Activated B cell treated with CpG ODN at 0.5 μM for 24 hours (primary cell): ENCODE results near the gene GHRHR. TPM values are rescaled to one million over a fixed set of nuclear protein-coding genes. Genes with fewer than 3 reads are reported as not detected.

Experiments
- ATAC-seq: fragments of 200-7000 bp; cut with Tn5 transposase; one replicate; pipeline ENCODE4 v1.10.0; 2021; ENCODE audit warnings: low read depth, mild to moderate bottlenecking, moderate library complexity
- CTCF ChIA-PET: fragments of 350-600 bp; sonication (Branson Sonifier 250); formaldehyde crosslinking; loops from one replicate; lab custom pipeline; 2021; ENCODE audit warnings: antibody characterized with exemption; lab: Charles Lee
- POLR2A ChIA-PET: fragments of 350-600 bp; sonication (Branson Sonifier 250); formaldehyde crosslinking; loops from one replicate; lab custom pipeline; 2021; ENCODE audit warnings: antibody characterized with exemption; lab: Charles Lee
- DNase-seq: peaks from one replicate; pipeline ENCODE4 v3.0.0; 2022
- H3K27ac Mint-ChIP-seq: one replicate; pipeline ENCODE4 v1.8.0; 2020; ENCODE audit warnings: mixed read lengths
- H3K27me3 Mint-ChIP-seq: one replicate; pipeline ENCODE4 v1.8.0; 2021; ENCODE audit warnings: mixed read lengths
- H3K36me3 Mint-ChIP-seq: one replicate; pipeline ENCODE4 v1.8.0; 2021; ENCODE audit warnings: low read depth, mixed read lengths
- H3K4me1 Mint-ChIP-seq: one replicate; pipeline ENCODE4 v1.8.0; 2021; ENCODE audit warnings: mixed read lengths
- H3K4me3 Mint-ChIP-seq: one replicate; pipeline ENCODE4 v1.8.0; 2020; ENCODE audit warnings: mild to moderate bottlenecking, mixed read lengths
- H3K9me3 Mint-ChIP-seq: one replicate; pipeline ENCODE4 v1.8.0; 2020; ENCODE audit warnings: mixed read lengths
- CTCF ChIP-seq: fragments of 200-600 bp; IDR thresholded peaks from one replicate; pipeline ENCODE4 v1.8.0; 2022; ENCODE audit warnings: antibody characterized with exemption, mild to moderate bottlenecking
- intact Hi-C: fragments of 100-400 bp; cut with micrococcal nuclease; formaldehyde crosslinking; loops from one replicate; pipeline ENCODE4 v1.15.1; 2024
- total RNA-seq: library from RNA; stranded (reverse); gene quantifications from 2 replicates; pipeline ENCODE4 v1.2.3, GENCODE V29; 2022

GHRHR gene
- total RNA-seq, 1 donor from 2014 or later = not detected

DNA sequence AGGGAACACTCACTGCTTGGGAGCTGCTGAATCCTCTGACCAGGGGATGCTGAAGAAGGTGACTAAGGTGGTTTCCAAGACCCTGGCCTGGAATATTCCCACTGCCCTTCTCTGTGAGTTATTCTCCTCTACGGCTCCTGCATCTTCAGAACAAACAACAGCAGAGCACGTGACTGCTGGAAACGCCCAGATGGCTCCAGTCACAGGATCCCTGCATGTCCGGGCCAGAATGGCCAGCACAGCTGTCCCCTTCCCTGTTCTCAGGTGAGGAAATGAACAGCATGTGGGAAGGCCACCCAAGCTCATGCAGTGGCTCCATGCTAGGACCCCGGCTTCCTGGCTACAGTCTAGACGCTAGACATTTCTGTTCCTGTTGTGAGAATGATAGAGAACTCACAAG is 43.1 kb downstream of the GHRHR start:
- Mint-ChIP-seq H3K27me3 (peaks cover 4% of the 10 kb centered on the region), H3K36me3 (no peaks in the 10 kb centered on the region), H3K27ac (no peak overlapping the region), H3K9me3 (peaks cover 2% of the 10 kb centered on the region), H3K4me1 (no peaks in the 10 kb centered on the region), H3K4me3 (no peak overlapping the region)
- ChIA-PET POLR2A (no interaction called here), CTCF (no interaction called here)
- no peak for TF ChIP-seq CTCF
- intact Hi-C loops = no loop called here
- DNase-seq = no peak
- no peak for ATAC-seq

DNA sequence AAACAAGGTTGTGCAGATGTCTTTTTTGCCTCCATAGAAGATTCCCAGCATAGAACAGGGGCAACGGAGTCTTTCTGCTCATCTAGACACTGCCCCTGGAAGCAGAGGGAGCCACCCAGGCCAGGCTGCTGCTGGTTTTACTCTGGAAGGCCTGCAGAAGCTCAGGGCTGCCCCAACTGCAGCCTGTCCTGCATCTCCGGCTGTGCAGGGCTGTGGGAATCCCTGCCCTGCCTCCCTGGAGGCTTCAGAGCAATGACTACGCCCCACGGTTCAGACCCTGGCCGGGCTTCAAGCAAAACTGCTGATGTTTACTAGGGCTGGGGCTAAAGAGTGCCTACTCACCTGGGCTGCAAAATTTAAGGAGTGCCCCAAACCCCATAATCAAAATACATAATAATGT is 43.9 kb downstream of the GHRHR start:
- Mint-ChIP-seq H3K4me3 (no peak overlapping the region), H3K9me3 (peaks cover 2% of the 10 kb centered on the region), H3K27me3 (peaks cover 4% of the 10 kb centered on the region), H3K4me1 (no peaks in the 10 kb centered on the region), H3K27ac (no peak overlapping the region), H3K36me3 (no peaks in the 10 kb centered on the region)
- intact Hi-C loops = no loop called here
- no peak for ATAC-seq
- POLR2A ChIA-PET = no interaction called here
- CTCF ChIA-PET = no interaction called here
- no peak for DNase-seq
- no peak for TF ChIP-seq CTCF

- DNase-seq (no peak), ATAC-seq (no peak)
- no peak for TF ChIP-seq CTCF
- POLR2A ChIA-PET = no interaction called here
- Mint-ChIP-seq H3K27me3 (peaks cover 7% of the 10 kb centered on the region), H3K4me3 (no peak overlapping the region), H3K4me1 (no peaks in the 10 kb centered on the region), H3K36me3 (no peaks in the 10 kb centered on the region), H3K27ac (no peak overlapping the region), H3K9me3 (peaks cover 2% of the 10 kb centered on the region)
- intact Hi-C loops = no loop called here
- CTCF ChIA-PET = no interaction called here
These were observed 51.1 kb downstream of the GHRHR start for GRCh38 chr7:31014826-31015225.

DNA sequence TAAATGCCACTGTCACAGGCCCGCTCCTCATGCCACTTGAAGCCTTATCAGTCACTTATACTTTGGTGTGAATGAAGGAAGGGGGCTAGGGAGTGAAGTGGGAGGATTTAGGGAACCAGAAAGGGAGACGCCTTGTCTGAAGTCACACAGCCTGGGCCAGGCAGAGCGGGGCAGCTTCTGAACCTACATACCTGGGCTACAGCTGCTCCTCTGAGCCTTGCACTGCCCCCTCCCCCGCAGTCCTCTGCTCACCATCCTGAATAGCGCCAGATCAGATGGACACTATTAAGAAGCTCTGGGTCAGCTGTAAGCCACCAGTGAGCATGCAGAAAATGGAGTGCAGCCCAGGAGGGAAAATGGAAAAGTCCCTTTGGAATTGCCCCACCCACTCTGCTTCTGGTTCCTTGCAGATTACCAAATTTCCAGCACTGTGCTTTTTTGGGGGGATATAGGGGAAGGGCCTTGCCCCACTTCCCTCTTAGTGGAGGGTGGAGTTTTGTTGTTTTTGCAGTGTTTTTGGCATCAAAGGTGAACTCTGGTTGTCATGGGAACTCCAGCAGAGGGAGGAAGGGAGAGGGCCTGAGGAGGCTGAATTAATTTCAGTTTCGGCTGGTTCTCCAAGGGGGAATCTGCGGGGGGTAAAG is 53.4 kb downstream of the GHRHR start:
- H3K9me3 Mint-ChIP-seq = no peaks in the 10 kb centered on the region
- DNase-seq (no peak), ATAC-seq (no peak)
- TF ChIP-seq CTCF = no peak
- intact Hi-C loops = no loop called here
- no peak overlapping the region for H3K4me3 Mint-ChIP-seq
- H3K27ac Mint-ChIP-seq = no peak overlapping the region
- CTCF ChIA-PET = no interaction called here
- POLR2A ChIA-PET = no interaction called here
- H3K27me3 Mint-ChIP-seq = peaks cover 7% of the 10 kb centered on the region
- no peaks in the 10 kb centered on the region for H3K4me1 Mint-ChIP-seq
- H3K36me3 Mint-ChIP-seq = no peaks in the 10 kb centered on the region

DNA sequence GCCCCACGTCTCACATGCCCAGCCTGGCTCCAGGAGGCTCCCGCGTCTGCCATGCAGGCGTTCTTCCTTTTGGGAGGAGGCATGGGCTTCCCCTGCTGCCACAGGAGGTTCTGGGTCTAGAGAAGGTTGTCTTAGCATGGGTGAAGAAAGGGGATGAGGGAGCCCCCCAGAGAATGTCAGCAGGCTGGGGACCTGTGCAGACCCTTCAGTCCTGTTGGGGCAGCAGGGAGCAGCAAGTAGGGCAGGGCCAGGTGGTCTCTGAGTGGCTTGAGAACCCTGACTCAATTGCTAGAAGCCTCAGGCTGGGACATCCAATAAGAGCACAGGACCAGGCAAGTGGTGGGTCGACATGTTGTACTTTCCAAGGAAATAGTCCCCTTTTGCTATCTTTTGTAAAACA is 54.0 kb downstream of the GHRHR start:
- H3K27me3 Mint-ChIP-seq = peaks cover 7% of the 10 kb centered on the region
- no peaks in the 10 kb centered on the region for H3K36me3 Mint-ChIP-seq
- no peaks in the 10 kb centered on the region for H3K4me1 Mint-ChIP-seq
- no peak overlapping the region for H3K27ac Mint-ChIP-seq
- no peak overlapping the region for H3K4me3 Mint-ChIP-seq
- no peak for DNase-seq
- H3K9me3 Mint-ChIP-seq = no peaks in the 10 kb centered on the region
- intact Hi-C loops = no loop called here
- ATAC-seq = no peak
- POLR2A ChIA-PET = no interaction called here
- TF ChIP-seq CTCF = no peak
- CTCF ChIA-PET = no interaction called here
